Measurements from ENCODE around the gene ARL8B.

The ARL8B gene

GRCh38 chr3:5214352-5214751 is 92.3 kb downstream of the ARL8B start:
- no peak for DNase-seq

GRCh38 chr3:5217824-5218595 is 95.9 kb downstream of the ARL8B start:
- no peak for DNase-seq

- no peak for DNase-seq
Observed at GRCh38 chr3:5218815-5219214, 96.7 kb downstream of the ARL8B start.

DNA sequence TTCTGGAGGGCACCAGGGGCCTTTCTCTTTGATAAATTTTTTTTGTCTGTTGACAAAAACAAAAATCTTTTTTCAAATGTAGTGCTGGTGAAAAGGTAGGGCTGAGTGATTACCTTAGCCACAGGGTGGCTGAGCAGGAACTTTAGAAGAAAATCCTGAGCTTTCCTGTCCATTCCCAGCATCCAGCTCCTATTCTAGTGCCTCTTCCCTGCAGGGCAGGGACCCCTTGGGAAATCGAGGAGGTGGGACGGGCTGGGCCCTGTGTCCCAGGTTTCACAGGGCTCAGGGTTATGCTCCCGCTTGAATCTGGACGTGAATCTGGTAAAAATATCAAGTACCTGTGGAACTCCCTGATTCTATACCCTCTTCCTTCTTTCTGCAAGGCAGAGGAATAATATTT is 97.1 kb downstream of the ARL8B start:
- DNase-seq: no peak

GRCh38 chr3:5220193-5220592 is 98.1 kb downstream of the ARL8B start:
- DNase-seq: no peak

- no peak for DNase-seq
Observed at GRCh38 chr3:5220667-5221431, 98.8 kb downstream of the ARL8B start.

- DNase-seq: no peak
Observed at GRCh38 chr3:5221701-5222100, 99.6 kb downstream of the ARL8B start.

- DNase-seq: no peak
Observed at GRCh38 chr3:5222283-5223005, 100.4 kb downstream of the ARL8B start.

GRCh38 chr3:5226783-5227182 is 104.7 kb downstream of the ARL8B start:
- DNase-seq: peak in 1 of 2 donors; percentile 28

- no peak for DNase-seq
Observed at GRCh38 chr3:5227812-5228211, 105.7 kb downstream of the ARL8B start.

DNA sequence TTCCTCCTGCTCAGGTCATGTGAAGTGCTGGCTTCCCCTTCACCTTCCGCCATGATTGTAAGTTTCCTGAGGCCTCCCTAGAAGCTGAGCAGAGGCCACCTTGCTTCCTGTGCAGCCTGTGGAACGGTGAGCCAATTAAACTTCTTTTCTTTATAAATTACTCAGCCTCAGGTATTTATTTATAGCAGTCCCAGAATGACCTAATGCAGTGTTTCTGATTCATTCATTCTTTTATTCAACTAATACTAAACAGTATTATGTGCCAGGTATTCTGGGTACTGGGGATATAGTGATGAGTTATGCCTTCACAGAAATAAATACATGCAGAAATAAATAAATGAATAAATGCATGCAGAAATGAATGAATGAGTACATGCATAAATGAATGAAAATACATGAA is 107.3 kb downstream of the ARL8B start:
- DNase-seq: no peak
